Natural killer cell (primary cell): ENCODE measurements around the gene SNX8. TPM values are rescaled to one million over a fixed set of nuclear protein-coding genes. Genes with fewer than 3 reads are reported as not detected.

ENCODE experiments used
- ATAC-seq, 3 donors: fragments of 150-1000 bp in 2 of 3; fragments of 200-7000 bp in 1 of 3; cut with Tn5 transposase; 1 replicate in 1 of 3; 2 replicates in 2 of 3; pipeline ENCODE4 v1.10.0; 2021; ENCODE audit warnings: mild to moderate bottlenecking in 2 of 3, moderate library complexity in 2 of 3
- DNase-seq, 2 donors: peaks; one replicate each; pipeline versions ENCODE4 v3.0.0 to v3.0.0-alpha.2; 2013 to 2021; ENCODE audit warnings: mixed read lengths in 1 of 2
- H3K27ac ChIP-seq: one replicate; pipeline ENCODE4 v1.5.1; 2013; ENCODE audit warnings: mild to moderate bottlenecking, low read length
- H3K27me3 ChIP-seq: one replicate; pipeline ENCODE4 v1.6.1; 2013; ENCODE audit warnings: low read length; ENCODE audit not compliant: control insufficient read depth, insufficient read depth
- H3K36me3 ChIP-seq: one replicate; pipeline ENCODE4 v1.6.1; 2013; ENCODE audit warnings: low read length; ENCODE audit not compliant: control insufficient read depth, insufficient read depth
- H3K4me1 ChIP-seq: one replicate; pipeline ENCODE4 v1.6.1; 2013; ENCODE audit warnings: low read length; ENCODE audit not compliant: control insufficient read depth, insufficient read depth
- H3K4me3 ChIP-seq: one replicate; pipeline ENCODE4 v1.5.1; 2013; ENCODE audit warnings: low read length
- H3K9me3 ChIP-seq: one replicate; pipeline ENCODE4 v1.6.1; 2013; ENCODE audit warnings: low read length; ENCODE audit not compliant: control insufficient read depth, insufficient read depth
- H3K27ac Mint-ChIP-seq, 2 donors: one replicate each; pipeline ENCODE4 v1.8.0; 2022; ENCODE audit warnings: mild to moderate bottlenecking in 2 of 2, mixed read lengths in 2 of 2, moderate library complexity in 1 of 2
- H3K27me3 Mint-ChIP-seq, 2 donors: one replicate each; pipeline ENCODE4 v1.8.0; 2022; ENCODE audit warnings: low read depth in 2 of 2, mixed read lengths in 2 of 2
- H3K36me3 Mint-ChIP-seq: one replicate; pipeline ENCODE4 v1.8.0; 2022; ENCODE audit warnings: mixed read lengths
- H3K4me1 Mint-ChIP-seq, 2 donors: one replicate each; pipeline ENCODE4 v1.8.0; 2022; ENCODE audit warnings: mixed read lengths in 2 of 2
- H3K4me3 Mint-ChIP-seq: one replicate; pipeline ENCODE4 v1.8.0; 2022; ENCODE audit warnings: mild to moderate bottlenecking, moderate library complexity, mixed read lengths
- H3K9me3 Mint-ChIP-seq, 2 donors: one replicate each; pipeline ENCODE4 v1.8.0; 2022; ENCODE audit warnings: mixed read lengths in 2 of 2
- WGBS: methylation state at CpG from one replicate; pipeline ENCODE4 v1.1.7; 2013; ENCODE audit warnings: missing lambda C conversion rate; ENCODE audit not compliant: insufficient coverage; 5-methylcytosine and 5-hydroxymethylcytosine counted together
- intact Hi-C: fragments of 100-400 bp; cut with micrococcal nuclease; formaldehyde crosslinking; loops from one replicate; pipeline ENCODE4 v1.14.2; 2022
- total RNA-seq, 4 donors: library from RNA; stranded (reverse); fragments of 120-200 nt in 1 of 4; gene quantifications; one replicate each; pipeline versions ENCODE4 v1.2.3 to v1.2.4, GENCODE V29; 2013 to 2022
- TF ChIP-seq, protein P1 (sequence below): fragments of 200-600 bp; IDR thresholded peaks from one replicate; pipeline ENCODE4 v1.8.0; 2022; ENCODE audit warnings: antibody characterized with exemption

Gene SNX8
- total RNA-seq, 3 donors from 2014 or later (not counting 1 experiment from before 2014, with no cell fraction given) = 8.3 to 15.7 (median 12.6) TPM

DNA sequence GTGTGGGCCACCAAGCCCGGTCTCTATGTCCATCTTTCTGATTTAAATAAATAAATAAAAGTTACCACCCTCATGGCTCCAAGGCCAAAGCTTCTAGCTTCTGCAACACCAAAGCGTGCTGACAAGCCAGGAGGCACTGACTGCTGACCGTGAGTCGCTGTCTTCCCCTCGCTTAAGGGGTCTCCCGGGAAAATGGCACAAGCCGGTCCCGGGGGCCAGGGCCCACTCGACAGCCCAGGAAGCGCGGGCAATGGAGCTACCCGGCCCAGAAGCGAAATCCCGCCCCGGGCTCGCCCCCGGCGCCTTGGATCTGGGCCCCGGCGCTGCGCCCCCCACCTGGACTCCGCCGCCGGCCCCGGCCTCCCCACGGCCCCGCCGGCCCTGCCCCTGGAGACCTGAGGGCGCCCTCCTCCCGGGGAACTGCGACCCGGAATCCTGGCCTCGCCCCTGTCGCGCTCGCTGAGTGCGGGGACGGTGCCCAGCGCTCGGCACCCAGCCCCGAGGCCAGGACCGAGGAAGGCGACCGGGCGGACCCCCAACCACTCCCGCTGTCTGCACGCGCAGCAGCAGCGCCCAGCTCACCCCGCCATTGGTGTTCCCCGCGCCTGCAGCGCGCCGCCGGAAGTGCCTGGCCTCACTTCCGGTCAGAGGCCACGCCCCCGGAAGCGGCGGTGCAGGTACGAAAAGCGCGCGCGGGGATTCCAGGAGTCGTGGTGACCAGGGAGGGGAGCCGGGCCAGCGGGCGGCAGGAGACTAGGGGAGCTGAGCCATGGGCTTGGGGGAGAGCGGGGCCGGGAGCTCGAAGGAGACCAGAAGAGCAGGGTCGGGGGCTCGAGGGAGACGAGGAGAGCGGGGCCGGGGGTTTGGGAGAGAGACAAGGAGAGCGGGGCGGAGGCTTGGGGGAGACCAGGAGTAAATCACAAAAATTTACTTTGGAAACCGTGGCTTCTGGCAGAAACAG, 72.4 kb downstream of the SNX8 start, which contains the start of the genes MRM2 and NUDT1:
Gene MRM2 (minus strand): TSS at position 626 of the 961 bp plus-strand sequence. CDS start 36 bp downstream, at position 590.
Gene NUDT1 (plus strand): TSS at position 647 of the 961 bp plus-strand sequence. CDS start 2,349 bp downstream, outside the sequence.
- WGBS = under 1% methylated on average over 81 of the region's 81 CpGs
- peak within 1 kb of the TSS; percentile 68 for H3K27ac ChIP-seq
- peaks cover 59% of the 10 kb centered on the region for H3K4me1 ChIP-seq

DNA sequence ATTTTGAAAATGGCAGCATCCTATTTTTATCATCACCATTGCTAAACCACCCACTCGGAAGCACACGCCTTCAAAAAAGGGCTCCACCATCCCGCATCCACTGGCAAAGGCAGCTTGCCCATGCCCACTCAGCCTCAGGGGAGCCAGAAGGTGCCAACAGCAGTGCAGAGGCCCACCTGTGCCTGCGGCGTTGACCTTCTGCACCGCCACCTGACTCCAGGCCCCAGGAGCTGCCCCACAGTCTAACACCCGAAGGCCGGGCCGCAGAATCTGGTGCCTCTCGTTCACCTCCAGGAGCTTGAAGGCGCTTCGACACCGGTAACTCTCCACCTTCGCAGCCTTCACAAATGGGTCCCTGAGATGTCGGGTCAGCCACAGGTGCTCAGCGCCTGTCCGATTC, 75.0 kb downstream of the SNX8 start:
- intact Hi-C loops = no loop called here
- H3K9me3 Mint-ChIP-seq = no peaks in the 10 kb centered on the region
- Histone ChIP-seq H3K9me3 (no peaks in the 10 kb centered on the region), H3K27ac (no peak overlapping the region), H3K27me3 (no peaks in the 10 kb centered on the region), H3K36me3 (peaks cover 20% of the 10 kb centered on the region), H3K4me3 (no peak overlapping the region), H3K4me1 (peaks cover 45% of the 10 kb centered on the region)
- TF ChIP-seq, protein P1, sequence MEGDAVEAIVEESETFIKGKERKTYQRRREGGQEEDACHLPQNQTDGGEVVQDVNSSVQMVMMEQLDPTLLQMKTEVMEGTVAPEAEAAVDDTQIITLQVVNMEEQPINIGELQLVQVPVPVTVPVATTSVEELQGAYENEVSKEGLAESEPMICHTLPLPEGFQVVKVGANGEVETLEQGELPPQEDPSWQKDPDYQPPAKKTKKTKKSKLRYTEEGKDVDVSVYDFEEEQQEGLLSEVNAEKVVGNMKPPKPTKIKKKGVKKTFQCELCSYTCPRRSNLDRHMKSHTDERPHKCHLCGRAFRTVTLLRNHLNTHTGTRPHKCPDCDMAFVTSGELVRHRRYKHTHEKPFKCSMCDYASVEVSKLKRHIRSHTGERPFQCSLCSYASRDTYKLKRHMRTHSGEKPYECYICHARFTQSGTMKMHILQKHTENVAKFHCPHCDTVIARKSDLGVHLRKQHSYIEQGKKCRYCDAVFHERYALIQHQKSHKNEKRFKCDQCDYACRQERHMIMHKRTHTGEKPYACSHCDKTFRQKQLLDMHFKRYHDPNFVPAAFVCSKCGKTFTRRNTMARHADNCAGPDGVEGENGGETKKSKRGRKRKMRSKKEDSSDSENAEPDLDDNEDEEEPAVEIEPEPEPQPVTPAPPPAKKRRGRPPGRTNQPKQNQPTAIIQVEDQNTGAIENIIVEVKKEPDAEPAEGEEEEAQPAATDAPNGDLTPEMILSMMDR = no peak
- H3K27ac Mint-ChIP-seq = no peak overlapping the region
- WGBS = 97% methylated on average over 17 of the region's 17 CpGs
- peaks cover 4 to 13% of the 10 kb centered on the region in 2 donors for H3K4me1 Mint-ChIP-seq
- H3K27me3 Mint-ChIP-seq = no peaks in the 10 kb centered on the region
- H3K4me3 Mint-ChIP-seq = no peak overlapping the region
- ATAC-seq (no peak), DNase-seq (no peak)
- no peaks in the 10 kb centered on the region for H3K36me3 Mint-ChIP-seq

More for the DNA sequence above, 72.4 kb downstream of the SNX8 start, which contains the start of the genes MRM2 and NUDT1:
- Mint-ChIP-seq H3K4me1 (peaks cover 4 to 28% of the 10 kb centered on the region in 2 donors), H3K27ac (peak within 1 kb of the TSS; percentile 74 to 97), H3K4me3 (peak within 1 kb of the TSS; percentile 95), H3K27me3 (no peaks in the 10 kb centered on the region), H3K36me3 (no peaks in the 10 kb centered on the region), H3K9me3 (no peaks in the 10 kb centered on the region)
- TF ChIP-seq, protein P1 = no peak
- DNase-seq = peak; percentile 73 to 78
- Histone ChIP-seq H3K4me3 (peak within 1 kb of the TSS; percentile 96), H3K36me3 (peaks cover 12% of the 10 kb centered on the region), H3K27me3 (no peaks in the 10 kb centered on the region), H3K9me3 (no peaks in the 10 kb centered on the region)
- peak; percentile 84 to 86 (median 84) for ATAC-seq
- intact Hi-C loops = loop anchor here (10.0 kb wide), 2 partner anchors 223 to 667 kb away; partner anchors contain the start of gene PSMG3

DNA sequence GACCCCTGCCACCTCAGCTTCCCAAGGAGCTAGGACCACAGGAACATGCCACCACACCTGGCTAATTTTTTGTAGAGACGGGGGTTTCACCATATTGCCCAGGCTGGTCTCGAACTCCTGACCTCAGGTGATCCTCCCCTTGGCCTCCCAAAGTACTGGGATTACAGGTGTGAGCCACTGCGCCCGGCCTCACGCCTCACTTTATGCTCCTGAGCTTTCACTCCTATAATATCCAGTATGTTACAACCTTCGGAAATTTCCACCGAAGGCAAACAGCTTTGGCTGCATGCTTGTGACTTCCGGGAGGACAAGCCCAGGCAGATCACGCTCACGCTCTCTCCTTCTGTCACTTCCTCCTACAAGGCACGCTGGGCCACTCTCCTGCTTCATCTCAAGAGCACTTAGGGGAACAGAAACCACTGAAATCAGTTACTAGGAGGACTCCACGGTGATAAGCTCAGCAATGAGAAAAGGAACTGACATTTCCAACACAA, 77.1 kb downstream of the SNX8 start:
- Histone ChIP-seq H3K36me3 (peaks cover 20% of the 10 kb centered on the region), H3K4me1 (peaks cover 32% of the 10 kb centered on the region), H3K4me3 (no peak overlapping the region), H3K9me3 (no peaks in the 10 kb centered on the region), H3K27me3 (no peaks in the 10 kb centered on the region), H3K27ac (peak overlapping the region; percentile 80)
- Mint-ChIP-seq H3K27me3 (no peaks in the 10 kb centered on the region), H3K36me3 (no peaks in the 10 kb centered on the region), H3K4me1 (peaks cover 8 to 13% of the 10 kb centered on the region in 2 donors), H3K9me3 (no peaks in the 10 kb centered on the region), H3K27ac (no peak overlapping the region), H3K4me3 (no peak overlapping the region)
- TF ChIP-seq, protein P1 = no peak
- 71% methylated on average over 12 of the region's 12 CpGs for WGBS
- intact Hi-C loops = no loop called here
- DNase-seq (peak in 1 of 2 donors; percentile 20), ATAC-seq (no peak)
